ENCODE results near the gene MTRR. TPM values are rescaled to one million over a fixed set of nuclear protein-coding genes. Genes with fewer than 3 reads are reported as not detected.

The MTRR gene
- total and polyA plus RNA-seq, 2 experiments from 2014 or later: 24.8 to 28.0 TPM

GRCh38 chr5:7876867-7877266 is 7.9 kb downstream of the MTRR start:
- Histone ChIP-seq H2AFZ (no peak overlapping the region), H3K9me2 (replicated peaks; ENCODE audit: insufficient read depth) (no peaks in the 10 kb centered on the region), H3K4me1 (ENCODE audit: insufficient read depth) (peaks cover 16% of the 10 kb centered on the region), H4K20me1 (ENCODE audit: insufficient read depth, poor library complexity, severe bottlenecking) (peaks cover 5% of the 10 kb centered on the region), H3K27ac (no peak overlapping the region), H3K79me2 (peaks cover 59% of the 10 kb centered on the region), H3K27me3 (no peaks in the 10 kb centered on the region), H3K4me2 (no peak overlapping the region), H3K4me3 (no peak overlapping the region), H3K36me3 (replicated peaks; ENCODE audit: insufficient read depth, low read depth) (peaks cover 3% of the 10 kb centered on the region), H3K9me3 (ENCODE audit: low read depth) (no peaks in the 10 kb centered on the region)
- DNase-seq (ENCODE audit: low spot score): no peak
- 87% methylated on average over 3 of the region's 3 CpGs for WGBS (ENCODE audit: low lambda C conversion rate, missing lambda C conversion rate)
- TF ChIP-seq EZH2phosphoT487 (IDR thresholded peaks at IDR 0.05; ENCODE audit: low read depth, severe bottlenecking, unreplicated experiment): no peak
- TF ChIP-seq, protein P1, sequence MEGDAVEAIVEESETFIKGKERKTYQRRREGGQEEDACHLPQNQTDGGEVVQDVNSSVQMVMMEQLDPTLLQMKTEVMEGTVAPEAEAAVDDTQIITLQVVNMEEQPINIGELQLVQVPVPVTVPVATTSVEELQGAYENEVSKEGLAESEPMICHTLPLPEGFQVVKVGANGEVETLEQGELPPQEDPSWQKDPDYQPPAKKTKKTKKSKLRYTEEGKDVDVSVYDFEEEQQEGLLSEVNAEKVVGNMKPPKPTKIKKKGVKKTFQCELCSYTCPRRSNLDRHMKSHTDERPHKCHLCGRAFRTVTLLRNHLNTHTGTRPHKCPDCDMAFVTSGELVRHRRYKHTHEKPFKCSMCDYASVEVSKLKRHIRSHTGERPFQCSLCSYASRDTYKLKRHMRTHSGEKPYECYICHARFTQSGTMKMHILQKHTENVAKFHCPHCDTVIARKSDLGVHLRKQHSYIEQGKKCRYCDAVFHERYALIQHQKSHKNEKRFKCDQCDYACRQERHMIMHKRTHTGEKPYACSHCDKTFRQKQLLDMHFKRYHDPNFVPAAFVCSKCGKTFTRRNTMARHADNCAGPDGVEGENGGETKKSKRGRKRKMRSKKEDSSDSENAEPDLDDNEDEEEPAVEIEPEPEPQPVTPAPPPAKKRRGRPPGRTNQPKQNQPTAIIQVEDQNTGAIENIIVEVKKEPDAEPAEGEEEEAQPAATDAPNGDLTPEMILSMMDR (IDR thresholded peaks at IDR 0.05; ENCODE audit: poor library complexity): no peak
- TF ChIP-seq EZH2 (IDR thresholded peaks at IDR 0.05; ENCODE audit: borderline replicate concordance): no peak

DNA sequence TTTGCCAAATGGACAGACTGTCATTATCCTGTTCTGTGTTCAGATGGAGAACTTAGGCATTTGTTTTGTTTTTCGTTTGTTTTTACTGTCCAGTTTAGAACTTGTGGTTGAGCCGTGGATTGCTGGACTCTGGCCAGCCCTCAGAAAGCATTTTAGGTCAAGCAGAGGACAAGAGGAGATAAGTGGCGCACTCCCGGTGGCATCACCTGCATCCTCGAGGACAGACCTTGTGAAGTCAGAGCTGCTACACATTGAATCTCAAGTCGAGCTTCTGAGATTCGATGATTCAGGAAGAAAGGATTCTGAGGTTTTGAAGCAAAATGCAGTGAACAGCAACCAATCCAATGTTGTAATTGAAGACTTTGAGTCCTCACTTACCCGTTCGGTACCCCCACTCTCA is 8.9 kb downstream of the MTRR start:
- no peak overlapping the region for H3K4me2 ChIP-seq
- WGBS (ENCODE audit: low lambda C conversion rate, missing lambda C conversion rate): 80% methylated on average over 9 of the region's 9 CpGs
- H3K4me1 ChIP-seq (ENCODE audit: insufficient read depth): peaks cover 16% of the 10 kb centered on the region
- H3K9me2 ChIP-seq (replicated peaks; ENCODE audit: insufficient read depth): no peaks in the 10 kb centered on the region
- H3K27me3 ChIP-seq: no peaks in the 10 kb centered on the region
- H4K20me1 ChIP-seq (ENCODE audit: insufficient read depth, poor library complexity, severe bottlenecking): no peaks in the 10 kb centered on the region
- no peak overlapping the region for H2AFZ ChIP-seq
- peaks cover 53% of the 10 kb centered on the region for H3K79me2 ChIP-seq
- no peaks in the 10 kb centered on the region for H3K9me3 ChIP-seq (ENCODE audit: low read depth)
- no peak for DNase-seq (ENCODE audit: low spot score)
- TF ChIP-seq, protein P1 (IDR thresholded peaks at IDR 0.05; ENCODE audit: poor library complexity): no peak
- TF ChIP-seq EZH2phosphoT487 (IDR thresholded peaks at IDR 0.05; ENCODE audit: low read depth, severe bottlenecking, unreplicated experiment) (no peak), EZH2 (IDR thresholded peaks at IDR 0.05; ENCODE audit: borderline replicate concordance) (no peak)
- no peak overlapping the region for H3K4me3 ChIP-seq
- peak overlapping the region; percentile 26 for H3K27ac ChIP-seq
- peaks cover 3% of the 10 kb centered on the region for H3K36me3 ChIP-seq (replicated peaks; ENCODE audit: insufficient read depth, low read depth)

- H3K4me2 ChIP-seq: peak overlapping the region; percentile 45
- H4K20me1 ChIP-seq (ENCODE audit: insufficient read depth, poor library complexity, severe bottlenecking): no peaks in the 10 kb centered on the region
- H2AFZ ChIP-seq: no peak overlapping the region
- TF ChIP-seq EZH2phosphoT487 (IDR thresholded peaks at IDR 0.05; ENCODE audit: low read depth, severe bottlenecking, unreplicated experiment): no peak
- TF ChIP-seq, protein P1 (IDR thresholded peaks at IDR 0.05; ENCODE audit: poor library complexity): no peak
- no peak for TF ChIP-seq EZH2 (IDR thresholded peaks at IDR 0.05; ENCODE audit: borderline replicate concordance)
- H3K9me3 ChIP-seq (ENCODE audit: low read depth): no peaks in the 10 kb centered on the region
- no peaks in the 10 kb centered on the region for H3K27me3 ChIP-seq
- H3K27ac ChIP-seq: peak overlapping the region; percentile 26
- H3K9me2 ChIP-seq (replicated peaks; ENCODE audit: insufficient read depth): no peaks in the 10 kb centered on the region
- peaks cover 3% of the 10 kb centered on the region for H3K36me3 ChIP-seq (replicated peaks; ENCODE audit: insufficient read depth, low read depth)
- H3K4me1 ChIP-seq (ENCODE audit: insufficient read depth): peaks cover 16% of the 10 kb centered on the region
- no peak for DNase-seq (ENCODE audit: low spot score)
- peaks cover 48% of the 10 kb centered on the region for H3K79me2 ChIP-seq
- no peak overlapping the region for H3K4me3 ChIP-seq
Observed at GRCh38 chr5:7878381-7878873, 9.5 kb downstream of the MTRR start.

DNA sequence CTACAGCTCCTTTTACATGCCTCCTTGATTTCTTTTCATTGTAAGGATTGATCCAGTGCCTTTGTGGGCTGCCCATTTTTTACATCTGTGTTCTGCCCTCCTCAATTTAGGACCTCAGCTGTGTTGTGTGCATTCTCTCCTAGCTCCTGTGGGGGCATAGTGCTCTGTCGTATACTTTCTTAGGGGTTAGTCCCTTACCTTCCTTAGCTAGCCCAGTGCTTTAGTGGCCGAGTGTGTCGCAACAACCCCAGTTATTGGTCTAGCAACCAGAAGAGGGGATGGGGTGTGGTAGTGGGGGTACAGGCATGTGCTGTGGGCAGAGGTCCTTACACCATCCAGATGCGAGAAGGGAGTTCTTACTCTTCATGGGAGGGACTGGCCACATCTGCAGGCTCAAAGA is 12.1 kb downstream of the MTRR start:
- Histone ChIP-seq H2AFZ (no peak overlapping the region), H3K9me3 (ENCODE audit: low read depth) (no peaks in the 10 kb centered on the region), H4K20me1 (ENCODE audit: insufficient read depth, poor library complexity, severe bottlenecking) (no peaks in the 10 kb centered on the region), H3K79me2 (peaks cover 30% of the 10 kb centered on the region), H3K4me2 (no peak overlapping the region), H3K36me3 (replicated peaks; ENCODE audit: insufficient read depth, low read depth) (no peaks in the 10 kb centered on the region), H3K4me3 (no peak overlapping the region), H3K27ac (no peak overlapping the region), H3K27me3 (no peaks in the 10 kb centered on the region), H3K4me1 (ENCODE audit: insufficient read depth) (peaks cover 16% of the 10 kb centered on the region), H3K9me2 (replicated peaks; ENCODE audit: insufficient read depth) (no peaks in the 10 kb centered on the region)
- no peak for TF ChIP-seq EZH2 (IDR thresholded peaks at IDR 0.05; ENCODE audit: borderline replicate concordance)
- TF ChIP-seq, protein P1 (IDR thresholded peaks at IDR 0.05; ENCODE audit: poor library complexity): no peak
- TF ChIP-seq EZH2phosphoT487 (IDR thresholded peaks at IDR 0.05; ENCODE audit: low read depth, severe bottlenecking, unreplicated experiment): no peak
- WGBS (ENCODE audit: low lambda C conversion rate, missing lambda C conversion rate): 93% methylated on average over 4 of the region's 4 CpGs
- DNase-seq (ENCODE audit: low spot score): no peak

Data from hepatocyte (in vitro differentiated cells).